NCI-H69 (cell line): ENCODE results near the gene TRPM6.
A peak's percentile ranks its signal among the peaks of the same experiment; 100 is the strongest.

ENCODE experiments used
- DNase-seq: peaks from one replicate; lab custom pipeline; 2025; lab: John Stamatoyannopoulos, UW

Gene TRPM6

GRCh38 chr9:74771672-74772071, 116.0 kb downstream of the TRPM6 start:
- DNase-seq, result no peak

DNA sequence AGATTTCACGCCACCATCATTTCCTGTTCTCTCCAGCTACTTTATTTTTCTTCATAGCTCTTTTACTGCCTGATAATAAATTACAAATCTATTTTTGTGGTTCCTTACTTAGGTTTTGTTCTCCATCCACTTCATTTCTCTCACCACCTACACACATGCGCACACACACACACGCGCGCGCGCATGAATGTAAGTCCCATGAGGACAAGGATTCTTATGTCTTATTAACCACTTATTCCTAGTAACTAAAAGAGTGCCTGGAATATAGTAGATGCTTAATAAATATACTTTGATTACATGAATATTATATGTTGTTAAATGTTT, 116.5 kb downstream of the TRPM6 start:
- no peak for DNase-seq

DNA sequence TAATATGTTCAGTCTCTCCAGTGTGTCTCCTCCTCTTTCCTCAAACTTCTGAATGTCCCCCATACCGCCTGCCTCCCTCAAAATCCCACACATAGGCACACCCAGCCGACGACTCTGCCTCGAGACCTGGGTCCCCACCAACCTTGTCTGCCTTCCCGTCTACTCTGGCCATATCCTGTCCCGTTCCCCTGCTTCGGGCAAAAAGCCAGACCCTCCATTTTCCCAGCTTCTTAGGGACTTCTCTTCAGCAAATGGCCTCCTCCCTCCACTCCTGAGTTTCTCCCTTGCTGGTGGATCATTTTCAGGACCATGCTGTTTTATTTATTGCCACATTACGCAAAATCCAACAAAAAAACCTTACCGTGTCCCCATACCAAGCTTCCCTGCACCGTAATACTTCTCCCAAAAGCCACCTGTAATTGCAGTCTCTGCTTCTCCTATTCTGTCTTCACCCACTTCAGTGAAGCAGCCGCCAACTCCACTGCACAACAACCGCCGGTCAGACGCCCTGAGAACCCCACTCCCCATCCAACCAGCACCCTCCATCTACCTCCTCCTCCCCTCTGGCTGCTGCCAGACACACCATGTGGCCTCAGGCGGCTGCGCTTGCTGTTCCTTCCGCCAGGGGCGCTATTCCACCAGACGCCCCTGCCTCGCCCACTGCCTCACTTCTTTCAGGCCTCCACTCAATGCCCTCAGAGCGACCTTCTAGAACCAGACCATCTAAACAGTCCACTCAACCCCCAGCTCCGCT, 117.0 kb downstream of the TRPM6 start:
- peak; percentile 61 for DNase-seq

GRCh38 chr9:74765481-74765971, 122.2 kb downstream of the TRPM6 start:
- DNase-seq, result no peak

DNA sequence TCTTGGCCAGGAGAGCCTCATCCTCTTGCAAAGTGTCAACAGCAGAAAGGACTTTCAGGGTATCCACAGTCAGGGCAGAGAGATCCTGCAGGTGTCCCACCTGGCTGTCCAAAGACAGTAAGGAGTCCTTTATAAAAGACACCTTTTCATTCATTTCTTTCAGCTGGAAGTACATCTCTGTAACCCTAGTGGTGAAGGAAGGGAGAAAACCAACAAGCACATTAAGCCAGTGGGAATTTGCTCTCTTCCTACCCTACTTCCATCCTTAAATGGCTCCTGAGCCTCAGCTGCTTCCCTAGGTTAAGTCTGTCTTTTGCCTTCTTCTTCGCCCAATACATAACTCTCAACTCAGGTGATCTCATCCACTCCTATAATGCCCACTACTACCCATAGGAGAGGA, 124.8 kb downstream of the TRPM6 start:
- DNase-seq, result no peak

- DNase-seq, result no peak
Observed at GRCh38 chr9:74760031-74760700, 127.6 kb downstream of the TRPM6 start.

DNA sequence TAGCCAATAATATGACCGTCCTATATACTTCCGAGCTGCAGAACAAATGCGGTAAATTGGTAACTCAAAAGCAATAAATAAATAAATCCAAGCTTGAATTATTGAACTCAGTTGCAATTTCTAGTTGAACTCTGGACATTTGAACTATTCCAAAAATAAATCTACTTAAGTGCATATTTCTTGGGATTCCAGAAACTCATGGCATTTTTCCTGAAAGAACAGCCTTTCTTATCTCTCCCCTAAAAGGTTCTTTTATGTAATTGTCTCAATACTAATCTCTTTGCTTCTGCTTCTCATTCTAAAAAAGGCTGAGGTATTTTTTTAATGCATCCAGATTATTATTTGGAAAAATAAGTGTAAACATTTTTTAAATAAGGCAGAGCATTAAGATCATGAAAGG, 131.7 kb downstream of the TRPM6 start:
- DNase-seq, result no peak

- no peak for DNase-seq
Observed at GRCh38 chr9:74755355-74755754, 132.4 kb downstream of the TRPM6 start.

- no peak for DNase-seq
Observed at GRCh38 chr9:74753650-74754049, 134.1 kb downstream of the TRPM6 start.

GRCh38 chr9:74748966-74749365, 138.8 kb downstream of the TRPM6 start:
- DNase-seq, result no peak

- DNase-seq, result peak; percentile 35
Observed at GRCh38 chr9:74742792-74743730, 144.7 kb downstream of the TRPM6 start.

- DNase-seq, result no peak
Observed at GRCh38 chr9:74742191-74742790, 145.4 kb downstream of the TRPM6 start.

DNA sequence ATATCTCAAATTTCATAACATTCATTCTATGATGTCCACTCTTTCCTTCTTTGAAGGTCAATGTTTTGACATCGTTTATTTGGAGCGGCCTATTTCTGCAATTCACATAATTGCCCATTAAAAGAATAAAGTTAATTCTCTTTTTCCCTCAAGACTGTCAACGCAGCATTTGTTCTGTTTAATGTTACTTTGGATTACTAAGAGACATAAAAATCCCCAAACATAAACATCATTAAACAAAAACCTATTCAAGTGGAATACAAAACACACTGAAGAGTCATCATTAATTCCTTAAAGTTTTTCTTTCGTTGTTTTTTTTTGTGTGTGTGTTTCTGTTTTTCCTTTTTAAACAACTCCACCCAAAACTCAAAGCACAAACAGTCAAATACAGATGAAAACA, 151.1 kb downstream of the TRPM6 start:
- no peak for DNase-seq

- DNase-seq, result no peak
Observed at GRCh38 chr9:74735761-74736160, 152.0 kb downstream of the TRPM6 start.

DNA sequence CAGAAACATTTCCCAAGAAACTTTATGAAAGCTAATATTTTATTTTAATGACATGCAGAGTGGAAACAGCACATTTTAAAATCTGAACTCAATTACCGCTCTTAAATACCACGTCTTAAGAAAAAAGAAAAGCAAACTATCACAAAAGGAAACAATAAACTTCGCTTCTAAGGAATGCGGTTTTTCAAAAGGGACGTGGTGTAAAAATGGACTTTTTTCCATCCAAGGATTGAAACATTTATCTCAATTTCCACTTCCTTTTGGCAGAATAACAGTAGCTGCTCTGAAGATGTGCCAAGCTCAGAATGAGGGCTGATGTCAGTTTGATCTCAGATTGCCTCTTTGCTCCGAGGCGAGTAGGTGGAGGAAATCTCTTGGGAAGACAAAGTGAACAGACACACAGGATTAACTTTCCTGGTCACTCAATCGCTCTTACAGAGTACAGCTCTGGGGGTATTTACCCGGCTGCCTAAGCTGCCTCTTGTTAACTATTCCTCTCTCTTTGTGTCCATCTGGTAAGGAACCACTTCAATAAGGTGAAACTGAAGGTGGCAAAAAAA, 158.5 kb downstream of the TRPM6 start:
- no peak for DNase-seq

GRCh38 chr9:74728176-74728575, 159.5 kb downstream of the TRPM6 start:
- no peak for DNase-seq

DNA sequence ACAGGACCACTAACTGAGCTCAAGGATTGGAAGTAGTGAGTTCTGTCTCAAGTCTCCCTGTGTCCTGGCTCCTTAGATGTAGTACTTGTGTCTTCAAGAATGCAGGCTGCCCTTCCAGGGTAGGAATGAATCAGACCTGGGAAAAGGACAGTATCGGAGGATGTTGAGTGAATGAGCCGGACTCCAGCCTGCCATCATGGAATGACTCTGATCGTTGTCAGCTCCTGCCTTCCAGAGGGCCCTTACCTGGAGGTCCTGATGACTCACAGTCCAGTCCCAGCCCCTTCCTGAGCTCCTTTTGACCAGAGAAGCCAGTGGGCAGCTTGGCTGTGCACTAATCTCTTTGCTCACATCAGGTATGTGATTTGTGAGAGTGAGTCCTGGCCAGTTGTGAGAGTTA, 161.1 kb downstream of the TRPM6 start:
- DNase-seq, result no peak

- no peak for DNase-seq
Observed at GRCh38 chr9:74724317-74724716, 163.4 kb downstream of the TRPM6 start.

DNA sequence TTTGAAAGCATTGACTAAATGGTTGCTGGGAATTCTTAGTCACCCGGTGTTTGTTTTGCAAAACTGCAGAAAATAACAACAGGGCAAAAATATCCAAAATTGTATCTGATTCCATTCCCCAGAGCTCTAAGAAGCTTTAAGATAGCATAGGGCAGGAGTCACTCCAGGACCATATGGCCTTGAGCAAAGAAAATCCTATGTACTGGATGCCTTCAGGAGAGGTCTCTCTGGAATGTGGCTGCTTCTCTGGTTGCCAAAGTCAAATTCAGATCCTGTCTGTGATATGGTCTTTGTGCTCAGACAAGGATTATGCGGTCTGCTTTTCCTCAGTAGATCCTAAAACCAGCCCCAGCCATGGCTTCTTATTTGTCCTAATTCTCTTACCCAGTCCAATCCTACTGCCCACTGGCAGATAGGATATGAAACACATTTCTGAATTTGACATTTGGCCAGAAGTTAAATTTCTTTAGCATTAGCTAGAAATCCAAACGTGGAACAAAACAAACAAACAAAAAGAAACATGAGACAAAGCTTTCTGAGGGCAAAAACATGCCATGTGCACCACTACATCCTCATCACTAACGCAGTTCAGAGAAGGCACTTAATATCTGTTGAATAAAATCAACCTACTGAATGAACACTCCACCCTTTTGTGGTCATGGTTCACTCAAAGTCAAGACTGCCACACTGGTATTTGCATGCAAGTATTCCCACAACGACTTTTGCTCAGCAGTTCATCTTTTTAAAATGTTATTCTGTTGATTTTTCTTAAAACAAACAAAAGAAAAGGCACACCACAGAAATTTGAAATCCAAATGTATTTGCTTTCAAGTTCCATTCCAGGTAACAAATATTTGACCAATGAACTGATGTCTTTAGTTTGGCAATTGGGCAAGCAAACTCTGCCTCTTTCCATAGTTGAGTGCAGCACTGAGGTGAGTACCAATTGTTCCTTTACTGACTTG, 165.7 kb downstream of the TRPM6 start:
- no peak for DNase-seq

- no peak for DNase-seq
Observed at GRCh38 chr9:74719306-74719705, 168.4 kb downstream of the TRPM6 start.

GRCh38 chr9:74718709-74719108, 169.0 kb downstream of the TRPM6 start:
- DNase-seq, result no peak
